HG03066 (cell line): ENCODE results near the gene UNC5B.

ENCODE experiments used
- ATAC-seq: cut with Tn5 transposase; IDR thresholded peaks from one replicate; pipeline ENCODE4 v1.9.1; 2021; ENCODE audit warnings: low read depth; ENCODE audit not compliant: unreplicated experiment

Gene UNC5B

DNA sequence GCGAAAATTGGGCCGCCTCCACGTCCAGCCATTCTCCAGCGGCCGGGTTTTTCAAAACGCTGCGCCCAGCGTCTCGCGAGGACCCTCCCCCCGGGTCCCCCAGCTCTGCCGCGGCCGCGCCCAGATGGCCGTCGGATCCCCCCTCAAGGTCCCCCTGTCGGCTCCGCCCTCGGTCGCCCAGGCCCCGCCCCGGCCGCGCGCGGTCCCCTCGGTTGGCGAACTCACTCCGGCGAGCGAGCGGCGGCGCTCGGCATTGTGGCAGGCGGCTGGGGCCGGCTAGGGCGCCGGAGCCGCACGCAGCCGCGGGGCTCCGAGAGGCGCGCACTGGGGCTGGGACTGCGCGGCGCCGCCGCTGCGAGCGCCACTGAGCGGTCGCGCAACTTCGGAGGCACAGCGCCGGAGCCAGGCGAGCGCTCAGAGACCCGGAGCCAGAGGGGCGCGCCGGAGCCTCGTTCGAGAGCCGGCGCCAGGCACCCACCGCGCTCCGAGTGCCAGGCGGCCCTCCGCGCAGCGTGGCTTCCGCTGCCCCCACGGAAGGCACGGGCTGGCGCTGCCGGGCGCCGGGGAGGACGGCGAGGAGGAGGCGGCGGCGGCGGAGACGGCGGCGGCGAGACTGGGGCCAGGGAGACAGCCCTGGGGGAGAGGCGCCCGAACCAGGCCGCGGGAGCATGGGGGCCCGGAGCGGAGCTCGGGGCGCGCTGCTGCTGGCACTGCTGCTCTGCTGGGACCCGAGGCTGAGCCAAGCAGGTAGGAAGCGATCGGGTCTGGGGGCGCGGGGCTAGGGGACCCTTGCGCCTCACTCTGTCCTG, at the start of gene UNC5B:
UNC5B (plus strand) TSS at position 253 of the 809 bp plus-strand sequence; CDS start at position 669, 416 bp downstream.
- no peak for ATAC-seq

DNA sequence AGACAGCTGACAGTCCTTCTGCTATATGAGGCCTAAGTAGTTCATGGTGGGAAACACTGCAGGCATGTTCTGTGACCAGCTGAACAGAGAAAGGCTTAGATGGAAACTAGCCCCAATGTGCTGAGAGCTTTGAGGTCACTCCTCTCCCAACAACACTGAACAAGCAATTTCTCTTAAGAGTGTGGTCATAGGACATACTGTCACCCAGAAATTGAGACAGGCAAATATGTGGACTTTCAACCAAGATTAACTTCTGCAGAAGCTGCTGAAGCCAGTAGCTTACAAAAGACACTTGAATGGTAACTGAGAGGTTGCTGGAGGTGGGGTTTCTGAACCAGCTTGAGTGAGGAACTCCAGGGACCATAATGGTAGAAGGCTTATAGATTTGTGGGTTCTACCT, 38.9 kb upstream of the UNC5B start:
- no peak for ATAC-seq

DNA sequence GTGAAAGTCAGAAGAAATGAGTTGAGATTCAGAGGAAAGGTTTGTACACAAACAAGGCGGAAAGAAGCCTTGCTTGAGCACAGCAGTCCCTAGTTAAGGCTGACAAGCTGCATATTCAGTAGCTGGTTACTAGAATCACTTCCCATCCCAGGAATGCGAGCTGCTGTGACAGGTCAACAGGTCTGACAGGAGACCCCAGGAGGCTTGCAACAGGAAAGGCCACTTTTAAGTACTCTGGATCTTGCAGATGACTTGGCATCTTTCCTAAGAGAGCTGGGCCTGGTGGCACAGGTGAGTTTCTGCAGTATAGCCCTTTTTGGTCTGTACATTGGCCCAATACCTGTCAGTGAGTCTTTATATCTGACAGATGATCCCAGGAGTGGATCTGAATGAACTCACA, 35.7 kb upstream of the UNC5B start:
- ATAC-seq, result no peak

DNA sequence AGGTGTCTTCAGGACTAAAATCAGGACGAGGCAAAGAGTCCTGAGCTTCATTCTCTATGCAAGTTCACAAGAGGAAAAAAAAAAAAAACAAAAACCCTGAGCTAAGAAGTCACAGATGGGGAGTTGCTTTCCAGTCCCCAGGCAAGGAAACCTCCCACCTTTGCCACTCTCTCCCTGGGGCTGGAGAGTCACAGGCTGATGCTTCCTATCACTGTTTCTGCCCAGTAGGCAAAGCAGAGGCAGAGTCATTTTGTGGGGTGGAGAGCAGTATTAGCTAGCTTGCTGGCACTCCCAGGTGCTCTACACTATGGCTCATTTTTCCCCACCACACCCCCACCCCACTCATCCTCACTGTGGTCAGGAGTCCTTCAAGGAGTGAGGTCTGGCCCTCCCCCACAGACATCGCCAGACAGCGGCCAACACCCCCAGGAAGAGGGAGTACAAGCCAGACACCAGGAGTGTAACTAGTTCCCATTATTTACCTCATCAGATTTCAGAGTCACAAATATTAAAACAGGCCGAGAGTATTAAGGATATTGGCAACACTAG, 34.6 kb upstream of the UNC5B start:
- ATAC-seq, result no peak

DNA sequence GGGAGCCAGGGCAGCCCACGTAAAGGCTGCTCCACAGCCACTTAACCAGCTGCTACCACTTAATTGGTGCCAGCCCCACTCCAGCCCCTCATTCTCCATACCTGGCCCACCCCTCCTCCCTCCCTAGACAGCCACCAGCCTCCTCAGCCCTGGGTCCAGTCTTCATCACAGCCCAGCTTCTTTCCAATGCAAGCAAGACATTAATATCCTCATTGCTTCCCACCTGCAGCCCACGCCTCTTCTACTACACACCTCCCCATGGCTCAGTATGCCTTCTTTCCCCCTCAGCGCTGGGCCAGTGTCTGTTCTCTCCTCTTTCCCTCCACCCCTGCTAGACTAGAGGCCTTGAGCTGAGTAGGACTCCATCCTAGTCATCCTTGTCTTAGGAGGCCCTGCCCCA, 33.5 kb upstream of the UNC5B start:
- no peak for ATAC-seq

DNA sequence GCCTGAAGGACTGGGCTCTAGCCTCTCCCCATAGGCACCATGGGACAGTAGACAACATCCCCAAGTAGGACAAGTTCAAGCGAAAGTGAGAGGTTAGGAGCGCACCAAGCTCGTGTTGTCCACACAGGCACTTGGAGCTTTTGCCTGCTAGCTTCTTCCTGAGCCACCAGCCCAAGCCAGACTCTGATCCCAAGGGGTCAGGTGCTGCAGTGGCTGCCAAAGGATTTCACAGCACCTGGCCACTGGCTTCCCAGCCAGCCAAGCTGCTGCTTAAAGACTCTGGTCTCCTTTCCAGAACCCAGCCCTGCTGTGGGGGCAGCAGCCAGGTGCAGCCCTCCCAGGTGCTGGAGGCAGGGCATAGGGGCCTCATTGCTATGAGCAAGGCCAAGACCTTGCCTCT, 33.0 kb upstream of the UNC5B start:
- no peak for ATAC-seq

DNA sequence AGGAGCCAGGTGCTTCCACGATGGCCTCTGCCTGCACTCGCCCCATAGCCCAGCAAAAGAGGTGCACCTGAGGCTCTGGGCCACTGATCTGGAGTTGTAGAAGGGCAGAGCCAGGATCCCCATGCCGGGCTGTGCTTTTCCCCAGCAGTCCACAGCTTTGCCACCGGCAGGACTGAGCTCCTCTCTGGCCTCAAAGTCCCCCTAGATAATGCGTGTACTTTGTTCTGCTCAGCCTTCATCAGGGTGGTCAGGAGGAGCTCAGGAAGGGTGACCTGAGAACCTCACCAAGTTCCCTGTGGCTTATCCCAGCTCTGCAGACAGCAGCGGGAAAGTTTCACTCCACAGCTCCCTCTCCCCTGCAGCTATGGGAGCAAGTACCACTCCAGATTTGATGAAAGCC, 27.9 kb upstream of the UNC5B start:
- ATAC-seq, result no peak

DNA sequence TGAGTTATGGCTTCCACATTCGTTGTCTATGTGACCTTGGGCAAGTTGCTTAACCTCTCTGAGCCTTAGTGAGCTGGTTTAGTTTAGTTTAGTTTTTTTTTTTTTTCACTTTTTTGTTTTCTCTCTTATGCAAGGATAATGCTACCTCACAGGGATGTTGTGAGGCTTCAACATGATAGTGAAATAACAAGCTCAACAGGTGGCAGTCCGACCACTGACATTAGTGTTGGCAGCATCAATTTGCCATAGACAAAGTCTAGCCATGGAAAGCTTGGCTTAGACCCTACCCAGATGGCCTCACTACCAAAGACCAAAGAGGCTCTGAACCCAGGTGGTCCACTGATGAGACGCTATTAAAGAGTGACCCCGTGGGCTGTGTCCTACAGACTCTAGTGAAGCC, 27.2 kb upstream of the UNC5B start:
- no peak for ATAC-seq

DNA sequence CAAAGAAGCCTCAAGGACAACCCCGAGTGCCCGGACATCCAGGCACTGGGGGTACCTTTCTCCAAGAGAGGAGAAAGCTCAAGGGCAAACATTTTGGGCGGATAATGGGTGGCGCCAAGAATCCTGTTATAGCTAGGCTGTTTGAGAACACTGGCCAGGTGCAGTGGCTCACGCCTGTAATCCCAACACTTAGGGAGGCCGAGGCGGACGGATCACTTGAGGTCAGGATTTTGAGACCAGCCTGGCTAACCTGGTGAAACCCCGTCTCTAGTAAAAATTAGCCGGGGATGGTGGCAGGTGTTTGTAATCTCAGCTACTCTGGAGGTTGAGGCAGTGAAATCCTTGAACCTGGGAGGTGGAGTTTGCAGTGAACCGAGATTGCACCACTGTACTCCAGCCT, 25.2 kb upstream of the UNC5B start:
- ATAC-seq, result no peak

DNA sequence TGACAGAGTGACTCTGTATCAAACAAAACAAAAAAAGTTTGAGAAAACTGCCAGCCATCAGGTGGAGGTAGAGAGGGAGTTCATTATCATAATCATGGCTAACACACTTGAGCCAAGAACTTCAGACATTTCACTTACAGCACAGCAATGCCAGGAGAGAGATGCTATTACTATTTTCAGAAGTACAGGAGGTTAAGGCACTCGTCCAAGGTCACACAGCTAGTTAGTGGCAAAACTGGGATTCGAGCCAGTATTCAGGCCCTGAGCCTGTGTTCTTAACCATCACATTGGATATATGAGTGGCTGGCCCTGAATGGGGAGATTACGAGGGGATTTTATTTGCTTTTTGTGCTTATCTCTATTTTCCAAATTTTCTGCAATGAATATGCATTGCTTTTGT, 24.8 kb upstream of the UNC5B start:
- no peak for ATAC-seq

DNA sequence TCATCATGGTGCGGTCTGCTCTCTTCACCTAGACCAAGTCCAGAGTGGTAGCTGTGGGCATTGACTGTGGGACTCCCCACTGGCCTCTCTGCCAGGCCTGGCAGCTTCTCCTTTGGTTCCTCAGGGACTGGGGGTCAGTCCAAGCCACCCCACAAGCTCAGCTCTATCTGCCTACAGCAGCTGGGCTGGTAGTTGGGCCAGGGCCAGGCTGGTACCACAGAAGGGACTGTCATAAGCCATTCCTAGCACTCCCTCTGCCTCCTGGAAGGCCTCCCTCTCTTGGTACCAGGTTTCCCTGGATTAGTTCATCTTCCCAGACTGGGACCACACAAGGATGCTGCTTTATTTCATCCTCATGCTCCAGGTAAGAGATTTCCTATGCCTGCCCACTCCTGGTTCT, 24.2 kb upstream of the UNC5B start:
- ATAC-seq, result no peak

DNA sequence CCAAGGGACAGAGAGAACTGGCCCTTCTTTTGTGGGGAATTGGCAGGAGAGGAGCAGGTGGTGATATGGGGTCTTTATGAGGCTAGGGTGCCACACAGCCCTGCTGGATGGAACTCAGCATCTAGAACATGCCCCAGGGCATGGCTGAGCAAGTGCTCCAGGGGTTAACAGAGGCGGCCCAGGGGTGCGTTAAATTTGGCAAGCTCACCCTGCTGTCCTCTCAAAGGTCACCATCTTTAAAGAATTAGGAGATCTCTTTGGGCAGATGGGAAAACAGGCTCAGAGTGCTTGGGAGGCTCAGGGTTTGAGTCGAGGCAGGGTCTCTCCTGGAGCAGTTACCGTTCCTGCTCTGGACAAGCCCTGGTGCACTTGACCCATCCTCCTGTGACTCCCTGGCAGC, 21.4 kb upstream of the UNC5B start:
- ATAC-seq, result no peak

DNA sequence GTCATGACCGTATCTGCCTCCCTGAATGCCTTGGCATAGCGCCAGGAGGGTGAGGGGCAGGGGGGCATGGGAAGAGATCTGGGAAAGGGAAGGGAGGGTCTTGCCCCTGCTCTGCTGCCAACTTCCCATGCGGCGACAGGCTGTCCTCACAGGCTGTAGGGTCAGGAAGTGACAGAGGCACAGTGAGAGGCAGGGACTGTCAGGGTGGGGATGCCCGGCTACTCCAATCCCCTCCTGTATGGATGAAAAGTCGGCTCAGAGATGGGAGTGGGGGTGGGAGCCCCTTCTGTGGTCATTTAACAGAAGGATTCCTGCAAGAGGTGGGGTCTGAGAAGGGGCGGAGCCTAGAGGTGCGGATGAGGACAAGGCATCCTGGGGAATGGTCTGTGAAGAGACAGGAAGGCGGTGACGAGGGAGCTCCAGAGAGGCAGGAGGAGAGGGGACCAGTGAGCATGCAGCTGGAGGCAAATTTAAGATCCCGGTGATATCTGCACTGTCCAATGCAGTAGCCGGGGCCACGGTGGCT, 20.8 kb upstream of the UNC5B start:
- no peak for ATAC-seq

DNA sequence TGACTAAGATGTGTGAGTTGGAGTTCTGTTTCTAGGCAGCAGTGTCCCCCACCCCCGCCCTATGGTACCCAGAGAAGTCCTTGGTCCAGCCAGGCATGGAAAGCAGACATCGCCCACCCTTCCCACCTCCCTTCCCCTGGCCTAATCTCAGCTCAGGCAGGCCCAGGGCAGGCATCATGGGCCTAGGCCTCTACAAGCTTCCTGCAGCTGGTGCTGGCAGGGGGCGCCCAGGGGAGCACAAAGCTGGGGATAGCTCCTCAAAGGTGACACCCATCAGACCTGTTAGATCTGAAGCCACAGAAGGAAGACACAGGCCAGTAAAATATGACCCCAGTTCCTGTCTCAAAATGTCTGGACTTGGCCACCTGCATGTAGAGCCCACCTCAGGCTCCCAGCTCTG, 18.9 kb upstream of the UNC5B start:
- ATAC-seq, result no peak

DNA sequence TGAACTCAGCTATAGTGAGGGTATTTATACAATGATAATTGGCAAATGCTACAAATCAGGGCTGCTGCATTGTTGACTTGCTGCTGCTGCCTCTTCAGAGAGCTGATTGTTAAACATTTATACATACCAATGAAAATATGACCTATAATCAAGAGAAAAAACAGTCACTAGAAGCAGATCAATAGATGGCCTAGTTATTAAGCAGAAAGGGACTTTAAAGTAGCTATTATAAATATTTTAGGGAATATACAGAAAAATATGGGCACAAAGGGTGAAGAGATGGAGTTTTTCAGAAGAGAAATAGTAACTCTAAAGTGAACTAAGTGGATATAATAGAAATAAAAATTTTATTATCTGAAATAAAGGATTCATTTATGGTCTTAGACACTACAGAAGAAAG, 14.4 kb upstream of the UNC5B start:
- no peak for ATAC-seq

DNA sequence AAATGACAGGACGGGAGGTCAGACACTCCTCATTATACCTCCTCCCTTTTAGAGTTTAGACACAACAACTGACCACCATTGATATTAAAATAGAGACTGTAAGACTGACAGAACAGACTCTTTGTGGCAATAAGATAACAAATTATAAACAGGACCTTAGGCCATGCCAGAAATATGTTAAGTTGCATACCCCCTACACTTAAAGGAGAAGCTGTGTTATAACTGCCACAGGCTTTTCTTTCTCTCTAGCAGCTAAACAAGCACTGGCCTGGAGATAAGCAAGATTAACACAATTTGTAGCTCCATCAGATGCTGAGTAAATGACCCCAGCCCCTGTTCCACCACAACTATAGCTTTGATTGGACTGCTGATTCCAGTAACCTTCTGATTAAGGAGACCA, 10.5 kb upstream of the UNC5B start:
- no peak for ATAC-seq

DNA sequence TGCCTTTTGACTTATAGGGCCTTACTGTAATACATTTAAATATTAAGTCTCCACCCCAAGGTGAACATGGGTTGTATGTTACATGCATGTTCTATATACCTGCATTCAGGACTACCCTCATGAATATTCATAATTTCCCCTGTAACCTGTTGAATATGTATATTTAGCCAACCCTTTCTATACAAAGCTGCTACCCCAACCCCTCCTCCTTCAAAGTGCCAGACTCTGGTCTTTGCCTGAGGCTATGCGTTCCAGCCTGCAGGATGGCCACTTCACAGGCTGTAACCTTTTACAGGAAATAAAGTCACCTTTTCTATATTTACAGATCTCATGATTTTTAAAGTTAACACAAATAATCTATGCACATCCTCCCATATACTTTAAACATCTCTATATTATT, 10.1 kb upstream of the UNC5B start:
- ATAC-seq, result no peak

DNA sequence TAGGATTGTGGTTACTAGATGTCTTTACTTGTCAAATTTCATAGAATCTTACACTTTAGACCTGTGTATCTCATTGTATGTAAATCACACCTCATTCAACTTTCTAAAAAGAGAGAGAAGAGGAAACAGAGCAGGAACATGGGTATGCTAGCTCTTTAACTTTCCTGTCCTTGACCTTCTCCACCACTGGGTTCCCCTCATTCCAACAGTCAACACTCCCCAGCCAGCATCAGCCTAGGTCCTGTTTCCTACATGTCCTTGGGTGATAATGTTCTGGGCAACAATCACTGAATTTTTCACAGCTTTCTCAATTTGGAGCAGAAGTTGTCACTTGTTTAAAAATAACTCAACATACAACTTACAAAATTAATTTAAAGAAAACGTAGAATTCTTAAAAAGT, 9.2 kb upstream of the UNC5B start:
- ATAC-seq, result no peak

DNA sequence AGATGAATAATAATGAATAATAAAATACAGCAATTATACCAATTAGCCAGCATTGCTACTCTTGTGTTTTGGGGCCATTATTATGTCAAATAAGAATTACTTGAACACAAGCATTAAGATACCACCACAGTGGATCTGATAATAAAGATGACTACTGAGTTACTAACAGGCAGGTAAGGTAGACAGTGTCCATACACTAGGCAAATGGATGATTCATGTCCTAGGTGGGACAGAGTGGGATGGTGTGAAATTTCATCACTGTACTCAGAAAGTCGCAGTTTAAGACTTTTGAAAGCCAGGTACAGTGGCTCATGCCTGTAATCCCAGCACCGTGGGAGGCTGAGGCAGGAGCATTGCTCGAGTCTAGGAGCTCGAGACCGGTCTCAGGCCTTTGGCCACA, 8.7 kb upstream of the UNC5B start:
- no peak for ATAC-seq

DNA sequence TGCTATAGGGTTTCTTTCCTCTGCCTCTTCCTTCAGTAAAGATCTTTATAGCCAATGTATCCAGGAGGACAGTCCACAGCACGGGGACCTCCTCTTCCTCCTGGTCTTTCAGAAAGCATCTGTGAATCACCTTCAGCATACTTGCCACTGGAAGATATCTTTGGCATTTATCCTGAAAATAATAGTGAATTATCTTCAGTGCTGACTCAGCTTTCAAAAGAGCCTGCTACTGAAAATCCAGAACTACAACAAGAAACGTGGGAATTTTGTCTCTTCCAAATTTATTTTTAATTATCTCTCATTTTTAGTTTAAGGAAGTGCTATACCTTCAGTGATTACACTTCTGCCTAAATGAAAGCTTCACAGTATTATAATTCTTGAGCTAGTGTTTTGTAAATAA, 7.6 kb upstream of the UNC5B start:
- no peak for ATAC-seq

DNA sequence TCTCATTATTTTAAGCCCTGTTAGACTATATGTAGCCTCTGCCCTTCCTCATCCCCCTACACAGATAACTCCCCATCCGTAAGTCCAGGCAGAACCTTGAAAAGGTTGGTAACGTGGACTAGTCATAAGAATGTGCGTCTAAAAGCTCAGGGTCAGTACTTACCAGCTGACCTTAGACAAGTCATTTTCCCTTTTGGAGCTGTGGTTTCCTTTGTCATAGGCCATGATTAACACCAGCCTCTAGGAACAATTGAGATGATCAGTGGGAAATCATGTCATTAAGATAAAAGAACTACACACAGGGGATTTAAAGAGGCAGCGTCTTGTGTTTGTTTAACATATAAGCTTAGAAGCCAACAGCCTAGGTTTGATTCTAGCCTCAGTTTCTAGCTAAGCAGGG, 6.9 kb upstream of the UNC5B start:
- ATAC-seq, result no peak

DNA sequence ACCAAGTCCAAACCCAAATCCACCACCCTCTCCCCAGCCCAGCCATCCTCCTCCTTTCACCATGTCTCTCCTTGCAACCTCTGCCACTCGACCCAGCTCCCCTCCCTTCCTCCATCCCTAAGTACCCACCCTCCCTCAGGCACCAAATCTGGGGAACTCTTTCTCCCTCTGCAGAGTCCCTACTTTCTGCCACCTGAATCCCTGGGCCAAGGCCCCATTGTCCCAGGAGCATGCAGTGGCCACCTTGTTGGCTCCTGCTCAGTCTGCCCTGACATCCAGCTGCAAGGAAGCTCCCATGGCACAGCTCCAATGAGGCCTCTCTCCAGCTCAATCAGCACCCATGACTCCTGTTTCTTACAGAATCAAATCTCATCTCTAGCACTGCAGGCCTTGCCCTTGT, 5.5 kb upstream of the UNC5B start:
- ATAC-seq, result no peak
